HepG2 (cell line): ENCODE data around the gene SHISA4. TPM values are rescaled to one million over a fixed set of nuclear protein-coding genes. Genes with fewer than 3 reads are reported as not detected.
A peak's percentile ranks its signal among the peaks of the same experiment; 100 is the strongest.

Experiments used
- ARHGAP35 ChIP-seq: sonication (generic); formaldehyde crosslinking; IDR thresholded peaks from 2 replicates; pipeline ENCODE4 v1.9.0; 2022; ENCODE audit warnings: mild to moderate bottlenecking, inconsistent platforms, moderate library complexity, missing genetic modification reagents, borderline replicate concordance
- ATF3 ChIP-seq: sonication (generic); formaldehyde crosslinking; IDR thresholded peaks from 2 replicates; pipeline ENCODE4 v1.4.0; 2020; ENCODE audit warnings: missing genetic modification reagents
- CREM ChIP-seq, 2 experiments: sonication (generic) in 1 of 2; formaldehyde crosslinking in 1 of 2; IDR thresholded peaks; 2 replicates each; pipeline versions ENCODE4 v1.4.0 to v1.6.1; 2016 to 2020; ENCODE audit warnings: antibody characterized with exemption in 1 of 2, mild to moderate bottlenecking in 1 of 2, missing genetic modification reagents in 1 of 2
- DNMT3B ChIP-seq: conservative IDR thresholded peaks from 2 replicates; pipeline ENCODE4 v1.6.1; 2016; ENCODE audit warnings: missing biosample characterization, control low read depth
- IRF9 ChIP-seq: sonication (generic); formaldehyde crosslinking; IDR thresholded peaks from 2 replicates; pipeline ENCODE4 v1.8.0; 2022; ENCODE audit warnings: missing genetic modification reagents, mild to moderate bottlenecking, borderline replicate concordance
- MATR3 ChIP-seq: sonication (generic); formaldehyde crosslinking; IDR thresholded peaks from 2 replicates; pipeline ENCODE4 v1.4.0; 2020; ENCODE audit warnings: missing genetic modification reagents
- NFATC3 ChIP-seq: sonication (generic); formaldehyde crosslinking; IDR thresholded peaks from 2 replicates; pipeline ENCODE4 v1.5.1; 2020; ENCODE audit warnings: mild to moderate bottlenecking, missing genetic modification reagents
- NFRKB ChIP-seq: fragments of 450-650 bp; IDR thresholded peaks from 2 replicates; pipeline ENCODE4 v1.6.1; 2017
- PAX8 ChIP-seq: sonication (generic); formaldehyde crosslinking; IDR thresholded peaks from 2 replicates; pipeline ENCODE4 v1.8.0; 2022; ENCODE audit warnings: mild to moderate bottlenecking, missing genetic modification reagents, borderline replicate concordance
- RARG ChIP-seq: sonication (generic); formaldehyde crosslinking; IDR thresholded peaks from 2 replicates; pipeline ENCODE4 v1.4.0; 2020; ENCODE audit warnings: low read depth, mild to moderate bottlenecking, missing genetic modification reagents
- RNF2 ChIP-seq: fragments of 450-650 bp; conservative IDR thresholded peaks from 2 replicates; pipeline ENCODE4 v1.6.1; 2016; ENCODE audit warnings: low read depth
- SALL1 ChIP-seq: sonication (generic); formaldehyde crosslinking; IDR thresholded peaks from 2 replicates; pipeline ENCODE4 v1.8.0; 2022; ENCODE audit warnings: mild to moderate bottlenecking, missing genetic modification reagents
- SCMH1 ChIP-seq: sonication (generic); formaldehyde crosslinking; IDR thresholded peaks from 2 replicates; pipeline ENCODE4 v1.9.0; 2021; ENCODE audit warnings: missing genetic modification reagents, mild to moderate bottlenecking, borderline replicate concordance
- SRSF9 ChIP-seq: fragments of 200-400 bp; formaldehyde crosslinking; IDR thresholded peaks from 2 replicates; pipeline ENCODE4 v1.6.1; 2018; ENCODE audit warnings: borderline replicate concordance, mild to moderate bottlenecking, low read depth, low read length; ENCODE audit not compliant: insufficient read depth, poor library complexity, severe bottlenecking
- ZNF263 ChIP-seq: sonication (generic); formaldehyde crosslinking; IDR thresholded peaks from 2 replicates; pipeline ENCODE4 v1.4.0; 2020; ENCODE audit warnings: missing genetic modification reagents
- ZNF33A ChIP-seq: sonication (generic); formaldehyde crosslinking; IDR thresholded peaks from 2 replicates; pipeline ENCODE4 v1.5.1; 2020; ENCODE audit warnings: missing genetic modification reagents, mild to moderate bottlenecking, moderate library complexity, borderline replicate concordance
- ZNF432 ChIP-seq: sonication (generic); formaldehyde crosslinking; IDR thresholded peaks from 2 replicates; pipeline ENCODE4 v1.5.0; 2020; ENCODE audit warnings: missing genetic modification reagents, mild to moderate bottlenecking, borderline replicate concordance
- ZNF660 ChIP-seq: sonication (generic); formaldehyde crosslinking; IDR thresholded peaks from 2 replicates; pipeline ENCODE4 v1.5.1; 2020; ENCODE audit warnings: mild to moderate bottlenecking, low read depth, missing genetic modification reagents, borderline replicate concordance
- ZNF704 ChIP-seq: sonication (generic); formaldehyde crosslinking; IDR thresholded peaks from 2 replicates; pipeline ENCODE4 v1.8.1; 2023; ENCODE audit warnings: mild to moderate bottlenecking, inconsistent platforms, moderate library complexity, missing genetic modification reagents, borderline replicate concordance
- ZNF788 ChIP-seq: sonication (generic); formaldehyde crosslinking; IDR thresholded peaks from 2 replicates; pipeline ENCODE4 v1.5.0; 2020; ENCODE audit warnings: mild to moderate bottlenecking, missing genetic modification reagents, borderline replicate concordance
- ZNF841 ChIP-seq: sonication (generic); formaldehyde crosslinking; IDR thresholded peaks from 2 replicates; pipeline ENCODE4 v1.8.1; 2023; ENCODE audit warnings: missing genetic modification reagents, borderline replicate concordance
- ZNF850 ChIP-seq: sonication (generic); formaldehyde crosslinking; conservative IDR thresholded peaks from 2 replicates; pipeline ENCODE4 v1.9.0; 2021; ENCODE audit warnings: mild to moderate bottlenecking, missing genetic modification reagents
- polyA plus RNA-seq, 8 experiments: library from polyadenylated mRNA; depleted of rRNA in 3 of 8; stranded (reverse) in 7 of 8; unstranded in 1 of 8; fragments of >200 nt; fragmentation: Illumina TruSeq in 4 of 8; extraction: Trizol in 4 of 8; gene quantifications; 2 replicates each; pipeline versions ENCODE4 v1.2.1 to v1.2.3, GENCODE V29; 2011 to 2016; ENCODE audit warnings: low read depth in 4 of 8, missing spikeins in 1 of 8, mixed read lengths in 1 of 8; ENCODE audit not compliant: insufficient read depth in 1 of 8
- total RNA-seq, 5 experiments: library from RNA; depleted of rRNA; stranded (reverse); fragments of >200 nt; fragmentation: Illumina TruSeq; extraction: Trizol; gene quantifications; 2 replicates each; pipeline ENCODE4 v1.2.3, GENCODE V29; 2016; ENCODE audit warnings: low read depth in 1 of 5
- TF ChIP-seq, protein P1 (sequence below): sonication (generic); formaldehyde crosslinking; IDR thresholded peaks from 2 replicates; pipeline ENCODE4 v1.4.0; 2020; ENCODE audit warnings: missing genetic modification reagents
- TF ChIP-seq, protein P2 (sequence below): sonication (generic); IDR thresholded peaks from 2 replicates; pipeline ENCODE4 v1.6.1; 2016; ENCODE audit warnings: low read depth, borderline replicate concordance

SHISA4 gene
- total and polyA plus RNA-seq, 2 of the 13 experiments (the other 11 are each of a cell fraction or from before 2014, with no cell fraction given), result 0.51 to 1.0 TPM

DNA sequence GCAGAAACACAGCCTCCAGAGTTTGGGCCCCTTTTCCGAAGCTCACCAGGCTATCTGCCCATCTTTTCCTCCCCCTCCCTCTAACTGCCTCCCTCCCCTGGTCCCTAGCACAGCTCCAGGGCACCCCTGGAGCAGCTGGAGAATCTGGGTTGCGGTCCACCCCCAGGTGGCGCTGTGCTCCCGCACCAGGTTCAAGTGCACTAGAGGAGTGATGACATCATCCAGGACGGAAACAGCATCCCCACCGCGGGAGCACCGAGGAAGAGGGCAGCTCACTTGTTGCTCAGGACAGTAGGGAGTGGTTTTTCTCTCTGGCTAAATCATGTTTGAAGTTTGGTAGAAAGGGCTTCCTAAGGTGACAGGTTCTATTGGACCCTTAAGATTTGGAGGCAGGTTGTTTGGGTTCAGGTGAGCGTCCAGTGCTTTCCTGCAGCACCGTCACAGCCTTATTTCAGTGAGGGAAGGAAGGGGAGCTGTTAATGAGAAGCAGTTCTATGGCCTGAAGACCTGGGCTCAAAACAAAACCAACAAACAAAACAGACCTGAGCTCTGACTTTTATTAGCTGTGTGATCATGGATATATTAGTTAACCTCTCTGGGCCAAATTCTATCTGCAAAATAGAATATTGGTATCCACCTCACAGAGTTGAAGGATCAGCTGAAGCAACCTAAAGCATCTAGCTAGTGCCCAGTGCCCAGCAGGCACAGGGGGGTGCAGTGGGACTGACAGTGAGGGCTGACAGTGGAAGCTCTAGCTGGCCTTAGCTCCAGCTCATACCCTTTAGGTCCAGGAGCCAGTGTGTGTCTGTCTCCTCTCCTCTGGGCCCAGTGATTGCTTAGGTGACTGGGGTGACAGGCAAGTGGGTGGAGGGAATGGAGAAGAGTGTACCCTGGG is 7.5 kb downstream of the SHISA4 start (continued):
- TF ChIP-seq SALL1, result peak; percentile 75
- TF ChIP-seq IRF9, result 0 out of 2 replicates have a peak, but pooled peaks have one; percentile 8
- no peak for TF ChIP-seq ZNF704 (CRISPR knock-in tag)
- no peak for TF ChIP-seq ARHGAP35
- TF ChIP-seq, protein P1, sequence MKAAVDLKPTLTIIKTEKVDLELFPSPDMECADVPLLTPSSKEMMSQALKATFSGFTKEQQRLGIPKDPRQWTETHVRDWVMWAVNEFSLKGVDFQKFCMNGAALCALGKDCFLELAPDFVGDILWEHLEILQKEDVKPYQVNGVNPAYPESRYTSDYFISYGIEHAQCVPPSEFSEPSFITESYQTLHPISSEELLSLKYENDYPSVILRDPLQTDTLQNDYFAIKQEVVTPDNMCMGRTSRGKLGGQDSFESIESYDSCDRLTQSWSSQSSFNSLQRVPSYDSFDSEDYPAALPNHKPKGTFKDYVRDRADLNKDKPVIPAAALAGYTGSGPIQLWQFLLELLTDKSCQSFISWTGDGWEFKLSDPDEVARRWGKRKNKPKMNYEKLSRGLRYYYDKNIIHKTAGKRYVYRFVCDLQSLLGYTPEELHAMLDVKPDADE, result no peak
- peak; percentile 26; the same call in 1 of the 2 replicates for TF ChIP-seq CREM (IDR thresholded peaks at IDR 0.05)
- no peak for TF ChIP-seq CREM (CRISPR knock-in tag; IDR thresholded peaks at IDR 0.05)
- TF ChIP-seq PAX8 (CRISPR knock-in tag), result no peak
- TF ChIP-seq SRSF9, result no peak
- 0 out of 2 replicates have a peak, but pooled peaks have one; percentile 42 for TF ChIP-seq RNF2
- TF ChIP-seq ZNF841 (CRISPR knock-in tag), result no peak
- TF ChIP-seq ZNF788 (CRISPR knock-in tag), result peak; percentile 40; the same call in 1 of the 2 replicates
- no peak for TF ChIP-seq ZNF660 (CRISPR knock-in tag)
- TF ChIP-seq ATF3, result peak; percentile 99
- TF ChIP-seq NFRKB, result no peak
- TF ChIP-seq ZNF33A (CRISPR knock-in tag), result no peak
- no peak for TF ChIP-seq MATR3
- TF ChIP-seq SCMH1 (CRISPR knock-in tag), result no peak
- TF ChIP-seq, protein P2, sequence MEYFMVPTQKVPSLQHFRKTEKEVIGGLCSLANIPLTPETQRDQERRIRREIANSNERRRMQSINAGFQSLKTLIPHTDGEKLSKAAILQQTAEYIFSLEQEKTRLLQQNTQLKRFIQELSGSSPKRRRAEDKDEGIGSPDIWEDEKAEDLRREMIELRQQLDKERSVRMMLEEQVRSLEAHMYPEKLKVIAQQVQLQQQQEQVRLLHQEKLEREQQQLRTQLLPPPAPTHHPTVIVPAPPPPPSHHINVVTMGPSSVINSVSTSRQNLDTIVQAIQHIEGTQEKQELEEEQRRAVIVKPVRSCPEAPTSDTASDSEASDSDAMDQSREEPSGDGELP, result peak; percentile 63; the same call in 1 of the 2 replicates
- TF ChIP-seq ZNF432 (CRISPR knock-in tag), result no peak
- no peak for TF ChIP-seq ZNF850 (CRISPR knock-in tag)
- TF ChIP-seq NFATC3 (CRISPR knock-in tag), result no peak
- no peak for TF ChIP-seq RARG
- TF ChIP-seq DNMT3B (CRISPR knock-in tag), result no peak
- peak; percentile 100 for TF ChIP-seq ZNF263 (CRISPR knock-in tag)
